Measurements from ENCODE around the gene C12orf75.

DNA sequence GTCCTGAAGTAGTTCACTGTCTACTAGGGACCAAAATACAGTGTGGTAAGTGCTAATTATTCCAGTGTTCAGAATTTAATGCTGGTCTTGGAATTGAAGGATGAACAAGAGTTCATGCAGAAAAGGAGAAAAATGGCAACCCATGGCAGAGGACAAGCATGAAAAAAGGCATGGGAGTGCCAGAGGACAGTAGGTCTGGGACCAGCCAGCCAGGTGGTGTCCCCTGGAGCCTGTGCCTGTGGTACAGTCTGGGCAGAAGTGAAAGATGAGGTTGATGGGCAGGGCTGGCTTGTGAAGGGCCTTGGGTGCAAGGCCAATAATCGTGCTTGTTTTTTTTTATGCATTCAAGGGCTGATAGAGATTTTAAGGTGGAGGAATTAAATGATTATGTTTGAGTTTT, 21.0 kb downstream of the C12orf75 start:
- TF ChIP-seq CTCF (IDR thresholded peaks at IDR 0.05) (no peak), POLR2A (IDR thresholded peaks at IDR 0.05) (no peak)

All from adrenal gland (tissue), 5 donors.